ENCODE measurements around the gene ARID3C.

GRCh38 chr9:34606190-34606589 lies 22.7 kb downstream of the ARID3C start:
- TF ChIP-seq CTCF (IDR thresholded peaks at IDR 0.05): no peak
- TF ChIP-seq POLR2A (IDR thresholded peaks at IDR 0.05): no peak
